ENCODE measurements around the gene AP2A1.

The AP2A1 gene

GRCh38 chr19:49820125-49820524 is 53.3 kb downstream of the AP2A1 start:
- Histone ChIP-seq H3K4me1 (ENCODE audit: insufficient read depth, insufficient read length) (no peaks in the 10 kb centered on the region), H3K4me3 (ENCODE audit: insufficient read length, low read depth) (no peak overlapping the region), H3K9ac (ENCODE audit: insufficient read length, low read depth) (no peak overlapping the region), H3K27me3 (ENCODE audit: insufficient read depth, insufficient read length) (no peaks in the 10 kb centered on the region), H3K9me3 (ENCODE audit: insufficient read depth, low read length) (no peaks in the 10 kb centered on the region), H3K36me3 (ENCODE audit: insufficient read depth, insufficient read length, low read length) (peaks cover 22% of the 10 kb centered on the region)
- DNase-seq (ENCODE audit: low read depth, low spot score), result no peak
- no peak for TF ChIP-seq ZNF274 (IDR thresholded peaks at IDR 0.05; ENCODE audit: low read depth, low read length)

- Histone ChIP-seq H3K9ac (ENCODE audit: insufficient read length, low read depth) (no peak overlapping the region), H3K4me1 (ENCODE audit: insufficient read depth, insufficient read length) (no peaks in the 10 kb centered on the region), H3K9me3 (ENCODE audit: insufficient read depth, low read length) (no peaks in the 10 kb centered on the region), H3K4me3 (ENCODE audit: insufficient read length, low read depth) (no peak overlapping the region), H3K27me3 (ENCODE audit: insufficient read depth, insufficient read length) (no peaks in the 10 kb centered on the region), H3K36me3 (ENCODE audit: insufficient read depth, insufficient read length, low read length) (peaks cover 32% of the 10 kb centered on the region)
- no peak for TF ChIP-seq ZNF274 (IDR thresholded peaks at IDR 0.05; ENCODE audit: low read depth, low read length)
- no peak for TF ChIP-seq YY1 (IDR thresholded peaks at IDR 0.05; ENCODE audit: insufficient read depth, insufficient read length)
- no peak for TF ChIP-seq SUZ12 (IDR thresholded peaks at IDR 0.05; ENCODE audit: extremely low read depth, insufficient read depth, insufficient read length)
- no peak for DNase-seq (ENCODE audit: low read depth, low spot score)
Measured at GRCh38 chr19:49823472-49823871, 56.7 kb downstream of the AP2A1 start.

- no peak overlapping the region for H3K4me3 ChIP-seq (ENCODE audit: insufficient read length, low read depth)
- H3K4me1 ChIP-seq (ENCODE audit: insufficient read depth, insufficient read length), result no peaks in the 10 kb centered on the region
- no peak overlapping the region for H3K9ac ChIP-seq (ENCODE audit: insufficient read length, low read depth)
- no peaks in the 10 kb centered on the region for H3K9me3 ChIP-seq (ENCODE audit: insufficient read depth, low read length)
- TF ChIP-seq SUZ12 (IDR thresholded peaks at IDR 0.05; ENCODE audit: extremely low read depth, insufficient read depth, insufficient read length), result no peak
- no peak for TF ChIP-seq YY1 (IDR thresholded peaks at IDR 0.05; ENCODE audit: insufficient read depth, insufficient read length)
- no peak for TF ChIP-seq ZNF274 (IDR thresholded peaks at IDR 0.05; ENCODE audit: low read depth, low read length)
- peaks cover 40% of the 10 kb centered on the region for H3K36me3 ChIP-seq (ENCODE audit: insufficient read depth, insufficient read length, low read length)
- no peaks in the 10 kb centered on the region for H3K27me3 ChIP-seq (ENCODE audit: insufficient read depth, insufficient read length)
- no peak for DNase-seq (ENCODE audit: low read depth, low spot score)
Measured at GRCh38 chr19:49824662-49825061, 57.9 kb downstream of the AP2A1 start.

- DNase-seq (ENCODE audit: low read depth, low spot score), result no peak
- TF ChIP-seq YY1 (IDR thresholded peaks at IDR 0.05; ENCODE audit: insufficient read depth, insufficient read length) (no peak), SUZ12 (IDR thresholded peaks at IDR 0.05; ENCODE audit: extremely low read depth, insufficient read depth, insufficient read length) (no peak)
- Histone ChIP-seq H3K4me1 (ENCODE audit: insufficient read depth, insufficient read length) (no peaks in the 10 kb centered on the region), H3K36me3 (ENCODE audit: insufficient read depth, insufficient read length, low read length) (peaks cover 51% of the 10 kb centered on the region), H3K27me3 (ENCODE audit: insufficient read depth, insufficient read length) (no peaks in the 10 kb centered on the region), H3K4me3 (ENCODE audit: insufficient read length, low read depth) (no peak overlapping the region), H3K9me3 (ENCODE audit: insufficient read depth, low read length) (no peaks in the 10 kb centered on the region), H3K9ac (ENCODE audit: insufficient read length, low read depth) (no peak overlapping the region)
Measured at GRCh38 chr19:49827034-49827433, 60.2 kb downstream of the AP2A1 start.

- Histone ChIP-seq H3K36me3 (ENCODE audit: insufficient read depth, insufficient read length, low read length) (peaks cover 57% of the 10 kb centered on the region), H3K27me3 (ENCODE audit: insufficient read depth, insufficient read length) (no peaks in the 10 kb centered on the region), H3K9ac (ENCODE audit: insufficient read length, low read depth) (no peak overlapping the region), H3K4me1 (ENCODE audit: insufficient read depth, insufficient read length) (no peaks in the 10 kb centered on the region), H3K9me3 (ENCODE audit: insufficient read depth, low read length) (no peaks in the 10 kb centered on the region), H3K4me3 (ENCODE audit: insufficient read length, low read depth) (no peak overlapping the region)
- no peak for DNase-seq (ENCODE audit: low read depth, low spot score)
- TF ChIP-seq SUZ12 (IDR thresholded peaks at IDR 0.05; ENCODE audit: extremely low read depth, insufficient read depth, insufficient read length), result no peak
- no peak for TF ChIP-seq YY1 (IDR thresholded peaks at IDR 0.05; ENCODE audit: insufficient read depth, insufficient read length)
- no peak for TF ChIP-seq ZNF274 (IDR thresholded peaks at IDR 0.05; ENCODE audit: low read depth, low read length)
Measured at GRCh38 chr19:49829200-49829599, 62.4 kb downstream of the AP2A1 start.

- no peak for DNase-seq (ENCODE audit: low read depth, low spot score)
- H3K4me3 ChIP-seq (ENCODE audit: insufficient read length, low read depth), result no peak overlapping the region
- TF ChIP-seq SUZ12 (IDR thresholded peaks at IDR 0.05; ENCODE audit: extremely low read depth, insufficient read depth, insufficient read length), result no peak
- no peak for TF ChIP-seq YY1 (IDR thresholded peaks at IDR 0.05; ENCODE audit: insufficient read depth, insufficient read length)
- no peak for TF ChIP-seq ZNF274 (IDR thresholded peaks at IDR 0.05; ENCODE audit: low read depth, low read length)
- H3K36me3 ChIP-seq (ENCODE audit: insufficient read depth, insufficient read length, low read length), result peaks cover 63% of the 10 kb centered on the region
- H3K9ac ChIP-seq (ENCODE audit: insufficient read length, low read depth), result no peak overlapping the region
- H3K4me1 ChIP-seq (ENCODE audit: insufficient read depth, insufficient read length), result no peaks in the 10 kb centered on the region
- no peaks in the 10 kb centered on the region for H3K27me3 ChIP-seq (ENCODE audit: insufficient read depth, insufficient read length)
- no peaks in the 10 kb centered on the region for H3K9me3 ChIP-seq (ENCODE audit: insufficient read depth, low read length)
Measured at GRCh38 chr19:49829721-49830120, 62.9 kb downstream of the AP2A1 start.

GRCh38 chr19:49830766-49831165 is 64.0 kb downstream of the AP2A1 start:
- Histone ChIP-seq H3K9ac (ENCODE audit: insufficient read length, low read depth) (no peak overlapping the region), H3K9me3 (ENCODE audit: insufficient read depth, low read length) (no peaks in the 10 kb centered on the region), H3K27me3 (ENCODE audit: insufficient read depth, insufficient read length) (no peaks in the 10 kb centered on the region), H3K4me1 (ENCODE audit: insufficient read depth, insufficient read length) (no peaks in the 10 kb centered on the region), H3K4me3 (ENCODE audit: insufficient read length, low read depth) (no peak overlapping the region), H3K36me3 (ENCODE audit: insufficient read depth, insufficient read length, low read length) (peaks cover 72% of the 10 kb centered on the region)
- TF ChIP-seq ZNF274 (IDR thresholded peaks at IDR 0.05; ENCODE audit: low read depth, low read length) (no peak), YY1 (IDR thresholded peaks at IDR 0.05; ENCODE audit: insufficient read depth, insufficient read length) (no peak), SUZ12 (IDR thresholded peaks at IDR 0.05; ENCODE audit: extremely low read depth, insufficient read depth, insufficient read length) (no peak)
- no peak for DNase-seq (ENCODE audit: low read depth, low spot score)

GRCh38 chr19:49831592-49831991 is 64.8 kb downstream of the AP2A1 start:
- DNase-seq (ENCODE audit: low read depth, low spot score), result no peak
- Histone ChIP-seq H3K9me3 (ENCODE audit: insufficient read depth, low read length) (no peaks in the 10 kb centered on the region), H3K27me3 (ENCODE audit: insufficient read depth, insufficient read length) (no peaks in the 10 kb centered on the region), H3K9ac (ENCODE audit: insufficient read length, low read depth) (no peak overlapping the region), H3K4me3 (ENCODE audit: insufficient read length, low read depth) (no peak overlapping the region), H3K36me3 (ENCODE audit: insufficient read depth, insufficient read length, low read length) (peaks cover 81% of the 10 kb centered on the region), H3K4me1 (ENCODE audit: insufficient read depth, insufficient read length) (no peaks in the 10 kb centered on the region)
- TF ChIP-seq YY1 (IDR thresholded peaks at IDR 0.05; ENCODE audit: insufficient read depth, insufficient read length) (no peak), SUZ12 (IDR thresholded peaks at IDR 0.05; ENCODE audit: extremely low read depth, insufficient read depth, insufficient read length) (no peak), ZNF274 (IDR thresholded peaks at IDR 0.05; ENCODE audit: low read depth, low read length) (no peak)
